WTC11 (cell line): ENCODE data around the gene PEX5. TPM values are rescaled to one million over a fixed set of nuclear protein-coding genes. Genes with fewer than 3 reads are reported as not detected.

Source experiments
- ATAC-seq: fragments of 200-7000 bp; cut with Tn5 transposase; 2 replicates; pipeline ENCODE4 v1.10.0; 2021; ENCODE audit warnings: mild to moderate bottlenecking, moderate library complexity
- Bru-seq: library from RNA; stranded (reverse); fragments of 400-500 nt; gene quantifications from one replicate; lab custom pipeline; 2021; lab: Mats Ljungman, UMichigan
- CTCF ChIA-PET: fragments of 300-600 bp; sonication (Branson Sonifier 250); formaldehyde crosslinking; loops from one replicate; lab custom pipeline; 2021; ENCODE audit warnings: antibody characterized with exemption; lab: Charles Lee
- POLR2A ChIA-PET: fragments of 350-600 bp; sonication (Branson Sonifier 250); formaldehyde crosslinking; loops from one replicate; lab custom pipeline; 2021; ENCODE audit warnings: antibody characterized with exemption; lab: Charles Lee
- DNase-seq: peaks from one replicate; pipeline ENCODE4 v3.0.0; 2021; ENCODE audit warnings: low spot score
- H3K27ac Mint-ChIP-seq: 2 replicates; pipeline ENCODE4 v1.8.0; 2021; ENCODE audit warnings: mixed read lengths
- H3K27me3 Mint-ChIP-seq: 2 replicates; pipeline ENCODE4 v1.8.0; 2021; ENCODE audit warnings: low read depth, mild to moderate bottlenecking, moderate library complexity, mixed read lengths
- H3K36me3 Mint-ChIP-seq: 2 replicates; pipeline ENCODE4 v1.8.0; 2021; ENCODE audit warnings: mixed read lengths
- H3K4me1 Mint-ChIP-seq: 2 replicates; pipeline ENCODE4 v1.8.0; 2022; ENCODE audit warnings: mixed read lengths
- H3K4me3 Mint-ChIP-seq: 2 replicates; pipeline ENCODE4 v1.8.0; 2021; ENCODE audit warnings: mild to moderate bottlenecking, moderate library complexity, mixed read lengths
- H3K9me3 Mint-ChIP-seq: 2 replicates; pipeline ENCODE4 v1.8.0; 2021; ENCODE audit warnings: mixed read lengths
- CBFB ChIP-seq: sonication (generic); formaldehyde crosslinking; IDR thresholded peaks from 2 replicates; pipeline ENCODE4 v1.8.1; 2022; ENCODE audit warnings: mild to moderate bottlenecking, low read depth, missing genetic modification reagents
- CREM ChIP-seq: sonication (generic); formaldehyde crosslinking; IDR thresholded peaks from 2 replicates; pipeline ENCODE4 v1.8.1; 2022; ENCODE audit warnings: mild to moderate bottlenecking, missing genetic modification reagents, moderate library complexity
- EMX1 ChIP-seq: fragments of 250-450 bp; sonication (Bioruptor Pico); IDR thresholded peaks from 2 replicates; pipeline ENCODE4 v1.8.0; 2021; ENCODE audit warnings: mild to moderate bottlenecking
- FOXP1 ChIP-seq: sonication (generic); formaldehyde crosslinking; IDR thresholded peaks from 2 replicates; pipeline ENCODE4 v1.8.0; 2022; ENCODE audit warnings: missing genetic modification reagents, mild to moderate bottlenecking, moderate library complexity, borderline replicate concordance
- NFE2L1 ChIP-seq: sonication (generic); formaldehyde crosslinking; IDR thresholded peaks from 2 replicates; pipeline ENCODE4 v1.8.1; 2023; ENCODE audit warnings: missing genetic modification reagents
- NFYB ChIP-seq: sonication (generic); formaldehyde crosslinking; conservative IDR thresholded peaks from 2 replicates; pipeline ENCODE4 v1.8.0; 2022; ENCODE audit warnings: low read depth, missing genetic modification reagents
- NR3C1 ChIP-seq: sonication (generic); formaldehyde crosslinking; conservative IDR thresholded peaks from 2 replicates; pipeline ENCODE4 v1.8.1; 2023; ENCODE audit warnings: low read depth, mild to moderate bottlenecking, missing genetic modification reagents
- OVOL2 ChIP-seq: fragments of 250-450 bp; sonication (Bioruptor Pico); IDR thresholded peaks from 2 replicates; pipeline ENCODE4 v1.9.0; 2021; ENCODE audit warnings: mild to moderate bottlenecking, borderline replicate concordance
- RELA ChIP-seq: sonication (generic); formaldehyde crosslinking; IDR thresholded peaks from 2 replicates; pipeline ENCODE4 v1.8.1; 2022; ENCODE audit warnings: missing genetic modification reagents, mild to moderate bottlenecking, borderline replicate concordance
- RORB ChIP-seq: fragments of 250-450 bp; sonication (Bioruptor Pico); IDR thresholded peaks from 2 replicates; pipeline ENCODE4 v1.9.0; 2021; ENCODE audit warnings: mild to moderate bottlenecking
- SP1 ChIP-seq: sonication (generic); formaldehyde crosslinking; conservative IDR thresholded peaks from 2 replicates; pipeline ENCODE4 v1.8.1; 2022; ENCODE audit warnings: missing genetic modification reagents
- ZNF121 ChIP-seq: sonication (generic); formaldehyde crosslinking; IDR thresholded peaks from 2 replicates; pipeline ENCODE4 v1.8.0; 2023; ENCODE audit warnings: missing genetic modification reagents
- ZNF138 ChIP-seq: sonication (generic); formaldehyde crosslinking; conservative IDR thresholded peaks from 2 replicates; pipeline ENCODE4 v1.8.1; 2022; ENCODE audit warnings: mild to moderate bottlenecking, moderate library complexity, missing genetic modification reagents
- long read RNA-seq, 3 experiments: library from RNA in 1 of 3; library from capped mRNA in 1 of 3; library from polyadenylated mRNA in 1 of 3; unstranded in 2 of 3; stranded (forward) in 1 of 3; transcript quantifications; one replicate each; pipeline ENCODE4 v2.0.0, GENCODE V29; 2021
- total RNA-seq: library from RNA; stranded (reverse); gene quantifications from 3 replicates; pipeline ENCODE4 v1.2.3, GENCODE V29; 2021
- TF ChIP-seq, protein P1 (sequence below): fragments of 250-450 bp; sonication (Bioruptor Pico); IDR thresholded peaks from 2 replicates; pipeline ENCODE4 v1.9.0; 2021; ENCODE audit warnings: moderate library complexity, mild to moderate bottlenecking, inconsistent platforms, borderline replicate concordance
- TF ChIP-seq, protein P2 (sequence below): sonication (generic); formaldehyde crosslinking; IDR thresholded peaks from 2 replicates; pipeline ENCODE4 v1.8.1; 2023; ENCODE audit warnings: mild to moderate bottlenecking, missing genetic modification reagents, moderate library complexity
- TF ChIP-seq, protein P3 (sequence below): sonication (generic); formaldehyde crosslinking; IDR thresholded peaks from 2 replicates; pipeline ENCODE4 v1.8.0; 2023; ENCODE audit warnings: mild to moderate bottlenecking, missing genetic modification reagents
- TF ChIP-seq, protein P4 (sequence below): sonication (generic); formaldehyde crosslinking; IDR thresholded peaks from 2 replicates; pipeline ENCODE4 v1.8.1; 2022; ENCODE audit warnings: missing genetic modification reagents, borderline replicate concordance
- TF ChIP-seq, protein P5 (sequence below): fragments of 250-450 bp; sonication (Bioruptor Pico); IDR thresholded peaks from 2 replicates; pipeline ENCODE4 v1.9.0; 2021; ENCODE audit warnings: mild to moderate bottlenecking
- TF ChIP-seq, protein P6 (sequence below): sonication (generic); formaldehyde crosslinking; IDR thresholded peaks from 2 replicates; pipeline ENCODE4 v1.8.1; 2023; ENCODE audit warnings: mild to moderate bottlenecking, missing genetic modification reagents
- TF ChIP-seq, protein P7 (sequence below): fragments of 250-450 bp; sonication (Bioruptor Pico); IDR thresholded peaks from 2 replicates; pipeline ENCODE4 v1.9.0; 2021; ENCODE audit warnings: mild to moderate bottlenecking

PEX5 gene
- total RNA-seq, result 61.4 to 68.9 TPM (median 63.4 TPM) in 3 replicates
- percentile 77 among the genes with signal in this experiment for Bru-seq, nascent RNA
- long read RNA-seq, experiment 1, transcript PEX5-201 (15 exons, 3,252 nt), result major isoform, 15 of 93 reads
- long read RNA-seq, experiment 1, transcript PEX5-205 (16 exons, 2,477 nt), result minor isoform, 14 of 93 reads
- long read RNA-seq, experiment 1, partial matches to known transcripts, result 15 of 93 reads
- long read RNA-seq, experiment 1, other reads (novel, unspliced or antisense), result 47 of 93 reads
- long read RNA-seq, experiment 2, transcript PEX5-201 (15 exons, 3,252 nt), result major isoform, 5 of 64 reads
- long read RNA-seq, experiment 2, partial matches to known transcripts, result 42 of 64 reads
- long read RNA-seq, experiment 2, other reads (novel, unspliced or antisense), result 13 of 64 reads
- long read RNA-seq, experiment 3, partial matches to known transcripts, result 4 of 15 reads
- long read RNA-seq, experiment 3, other reads (novel, unspliced or antisense), result 9 of 15 reads

DNA sequence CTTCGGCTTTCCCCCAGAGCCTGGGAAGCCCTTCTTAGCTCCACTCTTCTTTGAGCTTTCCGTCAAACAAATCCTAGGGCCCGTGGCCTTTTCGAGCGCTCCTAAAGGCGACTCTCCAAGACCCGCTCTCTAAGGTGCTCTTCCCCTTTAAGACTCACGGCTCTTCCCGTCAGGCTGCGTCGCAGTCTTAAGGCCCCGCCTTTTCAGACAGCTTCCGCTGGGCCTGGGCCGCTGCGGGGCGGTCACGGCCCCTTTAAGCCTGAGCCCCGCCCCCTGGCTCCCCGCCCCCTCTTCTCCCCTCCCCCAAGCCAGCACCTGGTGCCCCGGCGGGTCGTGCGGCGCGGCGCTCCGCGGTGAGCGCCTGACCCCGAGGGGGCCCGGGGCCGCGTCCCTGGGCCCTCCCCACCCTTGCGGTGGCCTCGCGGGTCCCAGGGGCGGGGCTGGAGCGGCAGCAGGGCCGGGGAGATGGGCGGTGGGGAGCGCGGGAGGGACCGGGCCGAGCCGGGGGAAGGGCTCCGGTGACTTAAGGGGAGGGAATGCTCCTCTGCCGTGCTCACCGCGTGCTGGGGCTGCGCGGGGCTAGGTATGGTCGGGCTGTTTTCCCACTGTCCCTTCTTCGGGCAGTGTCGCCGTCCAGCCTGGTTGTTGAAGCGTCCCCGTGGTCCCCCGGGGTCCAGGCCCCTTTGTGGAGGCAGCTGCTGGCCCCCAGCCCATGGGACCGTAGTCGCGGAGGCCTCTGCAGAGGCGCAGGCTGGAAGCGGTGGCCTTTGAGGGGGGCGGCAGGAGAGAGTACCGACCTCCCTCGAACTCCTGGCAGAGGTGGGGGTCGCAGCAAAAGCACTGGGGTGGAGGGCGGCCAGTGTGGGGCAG, at the start of gene PEX5:
PEX5 (plus strand) TSS at position 289 of the 870 bp plus-strand sequence. CDS start 692 bp downstream, outside the sequence.
- no peak within 1 kb of the TSS for H3K27ac Mint-ChIP-seq
- ChIA-PET CTCF (interaction anchor here (0.6 to 2.2 kb wide), 10 partner anchors 28 to 453 kb away, joined by 3 to 13 read pairs (median 5); partner anchors contain the start of genes C1RL, C1S and SPSB2), POLR2A (interaction anchor here (0.8 kb wide), 1 partner anchor 20 kb away, joined by 3 read pairs; no protein-coding TSS in a partner anchor)
- peaks cover 3% of the 10 kb centered on the region; the same call in 1 of the 2 replicates for H3K9me3 Mint-ChIP-seq
- peaks cover 29% of the 10 kb centered on the region for H3K4me1 Mint-ChIP-seq
- H3K4me3 Mint-ChIP-seq, result peak within 1 kb of the TSS; percentile 87
- DNase-seq (peak; percentile 87), ATAC-seq (peak; percentile 85)
- H3K36me3 Mint-ChIP-seq, result peaks cover 25% of the 10 kb centered on the region
- H3K27me3 Mint-ChIP-seq, result peaks cover 2% of the 10 kb centered on the region; the same call in 1 of the 2 replicates
- TF ChIP-seq ZNF121 (CRISPR knock-in tag) (no peak), RORB (CRISPR knock-in tag) (no peak), RELA (peak; percentile 74), NR3C1 (CRISPR knock-in tag) (no peak), NFYB (CRISPR knock-in tag) (0 out of 2 replicates have a peak, but pooled peaks have one; percentile 25), EMX1 (no peak), CREM (CRISPR knock-in tag) (no peak; the same call in 1 of the 2 replicates), CBFB (CRISPR knock-in tag) (no peak), FOXP1 (peak; percentile 57), NFE2L1 (no peak), OVOL2 (no peak), SP1 (CRISPR knock-in tag) (peak; percentile 91), ZNF138 (CRISPR knock-in tag) (no peak)
- TF ChIP-seq, protein P1, sequence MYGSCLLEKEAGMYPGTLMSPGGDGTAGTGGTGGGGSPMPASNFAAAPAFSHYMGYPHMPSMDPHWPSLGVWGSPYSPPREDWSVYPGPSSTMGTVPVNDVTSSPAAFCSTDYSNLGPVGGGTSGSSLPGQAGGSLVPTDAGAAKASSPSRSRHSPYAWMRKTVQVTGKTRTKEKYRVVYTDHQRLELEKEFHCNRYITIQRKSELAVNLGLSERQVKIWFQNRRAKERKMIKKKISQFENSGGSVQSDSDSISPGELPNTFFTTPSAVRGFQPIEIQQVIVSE (CRISPR knock-in tag), result no peak
- TF ChIP-seq, protein P2, sequence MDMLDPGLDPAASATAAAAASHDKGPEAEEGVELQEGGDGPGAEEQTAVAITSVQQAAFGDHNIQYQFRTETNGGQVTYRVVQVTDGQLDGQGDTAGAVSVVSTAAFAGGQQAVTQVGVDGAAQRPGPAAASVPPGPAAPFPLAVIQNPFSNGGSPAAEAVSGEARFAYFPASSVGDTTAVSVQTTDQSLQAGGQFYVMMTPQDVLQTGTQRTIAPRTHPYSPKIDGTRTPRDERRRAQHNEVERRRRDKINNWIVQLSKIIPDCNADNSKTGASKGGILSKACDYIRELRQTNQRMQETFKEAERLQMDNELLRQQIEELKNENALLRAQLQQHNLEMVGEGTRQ, result 0 out of 2 replicates have a peak, but pooled peaks have one; percentile 23
- TF ChIP-seq, protein P3, sequence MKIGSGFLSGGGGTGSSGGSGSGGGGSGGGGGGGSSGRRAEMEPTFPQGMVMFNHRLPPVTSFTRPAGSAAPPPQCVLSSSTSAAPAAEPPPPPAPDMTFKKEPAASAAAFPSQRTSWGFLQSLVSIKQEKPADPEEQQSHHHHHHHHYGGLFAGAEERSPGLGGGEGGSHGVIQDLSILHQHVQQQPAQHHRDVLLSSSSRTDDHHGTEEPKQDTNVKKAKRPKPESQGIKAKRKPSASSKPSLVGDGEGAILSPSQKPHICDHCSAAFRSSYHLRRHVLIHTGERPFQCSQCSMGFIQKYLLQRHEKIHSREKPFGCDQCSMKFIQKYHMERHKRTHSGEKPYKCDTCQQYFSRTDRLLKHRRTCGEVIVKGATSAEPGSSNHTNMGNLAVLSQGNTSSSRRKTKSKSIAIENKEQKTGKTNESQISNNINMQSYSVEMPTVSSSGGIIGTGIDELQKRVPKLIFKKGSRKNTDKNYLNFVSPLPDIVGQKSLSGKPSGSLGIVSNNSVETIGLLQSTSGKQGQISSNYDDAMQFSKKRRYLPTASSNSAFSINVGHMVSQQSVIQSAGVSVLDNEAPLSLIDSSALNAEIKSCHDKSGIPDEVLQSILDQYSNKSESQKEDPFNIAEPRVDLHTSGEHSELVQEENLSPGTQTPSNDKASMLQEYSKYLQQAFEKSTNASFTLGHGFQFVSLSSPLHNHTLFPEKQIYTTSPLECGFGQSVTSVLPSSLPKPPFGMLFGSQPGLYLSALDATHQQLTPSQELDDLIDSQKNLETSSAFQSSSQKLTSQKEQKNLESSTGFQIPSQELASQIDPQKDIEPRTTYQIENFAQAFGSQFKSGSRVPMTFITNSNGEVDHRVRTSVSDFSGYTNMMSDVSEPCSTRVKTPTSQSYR (CRISPR knock-in tag), result no peak
- TF ChIP-seq, protein P4, sequence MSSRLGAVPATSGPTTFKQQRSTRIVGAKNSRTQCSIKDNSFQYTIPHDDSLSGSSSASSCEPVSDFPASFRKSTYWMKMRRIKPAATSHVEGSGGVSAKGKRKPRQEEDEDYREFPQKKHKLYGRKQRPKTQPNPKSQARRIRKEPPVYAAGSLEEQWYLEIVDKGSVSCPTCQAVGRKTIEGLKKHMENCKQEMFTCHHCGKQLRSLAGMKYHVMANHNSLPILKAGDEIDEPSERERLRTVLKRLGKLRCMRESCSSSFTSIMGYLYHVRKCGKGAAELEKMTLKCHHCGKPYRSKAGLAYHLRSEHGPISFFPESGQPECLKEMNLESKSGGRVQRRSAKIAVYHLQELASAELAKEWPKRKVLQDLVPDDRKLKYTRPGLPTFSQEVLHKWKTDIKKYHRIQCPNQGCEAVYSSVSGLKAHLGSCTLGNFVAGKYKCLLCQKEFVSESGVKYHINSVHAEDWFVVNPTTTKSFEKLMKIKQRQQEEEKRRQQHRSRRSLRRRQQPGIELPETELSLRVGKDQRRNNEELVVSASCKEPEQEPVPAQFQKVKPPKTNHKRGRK (CRISPR knock-in tag), result no peak
- TF ChIP-seq, protein P5, sequence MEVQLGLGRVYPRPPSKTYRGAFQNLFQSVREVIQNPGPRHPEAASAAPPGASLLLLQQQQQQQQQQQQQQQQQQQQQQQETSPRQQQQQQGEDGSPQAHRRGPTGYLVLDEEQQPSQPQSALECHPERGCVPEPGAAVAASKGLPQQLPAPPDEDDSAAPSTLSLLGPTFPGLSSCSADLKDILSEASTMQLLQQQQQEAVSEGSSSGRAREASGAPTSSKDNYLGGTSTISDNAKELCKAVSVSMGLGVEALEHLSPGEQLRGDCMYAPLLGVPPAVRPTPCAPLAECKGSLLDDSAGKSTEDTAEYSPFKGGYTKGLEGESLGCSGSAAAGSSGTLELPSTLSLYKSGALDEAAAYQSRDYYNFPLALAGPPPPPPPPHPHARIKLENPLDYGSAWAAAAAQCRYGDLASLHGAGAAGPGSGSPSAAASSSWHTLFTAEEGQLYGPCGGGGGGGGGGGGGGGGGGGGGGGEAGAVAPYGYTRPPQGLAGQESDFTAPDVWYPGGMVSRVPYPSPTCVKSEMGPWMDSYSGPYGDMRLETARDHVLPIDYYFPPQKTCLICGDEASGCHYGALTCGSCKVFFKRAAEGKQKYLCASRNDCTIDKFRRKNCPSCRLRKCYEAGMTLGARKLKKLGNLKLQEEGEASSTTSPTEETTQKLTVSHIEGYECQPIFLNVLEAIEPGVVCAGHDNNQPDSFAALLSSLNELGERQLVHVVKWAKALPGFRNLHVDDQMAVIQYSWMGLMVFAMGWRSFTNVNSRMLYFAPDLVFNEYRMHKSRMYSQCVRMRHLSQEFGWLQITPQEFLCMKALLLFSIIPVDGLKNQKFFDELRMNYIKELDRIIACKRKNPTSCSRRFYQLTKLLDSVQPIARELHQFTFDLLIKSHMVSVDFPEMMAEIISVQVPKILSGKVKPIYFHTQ (CRISPR knock-in tag), result no peak
- TF ChIP-seq, protein P6, sequence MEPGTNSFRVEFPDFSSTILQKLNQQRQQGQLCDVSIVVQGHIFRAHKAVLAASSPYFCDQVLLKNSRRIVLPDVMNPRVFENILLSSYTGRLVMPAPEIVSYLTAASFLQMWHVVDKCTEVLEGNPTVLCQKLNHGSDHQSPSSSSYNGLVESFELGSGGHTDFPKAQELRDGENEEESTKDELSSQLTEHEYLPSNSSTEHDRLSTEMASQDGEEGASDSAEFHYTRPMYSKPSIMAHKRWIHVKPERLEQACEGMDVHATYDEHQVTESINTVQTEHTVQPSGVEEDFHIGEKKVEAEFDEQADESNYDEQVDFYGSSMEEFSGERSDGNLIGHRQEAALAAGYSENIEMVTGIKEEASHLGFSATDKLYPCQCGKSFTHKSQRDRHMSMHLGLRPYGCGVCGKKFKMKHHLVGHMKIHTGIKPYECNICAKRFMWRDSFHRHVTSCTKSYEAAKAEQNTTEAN (CRISPR knock-in tag), result no peak
- TF ChIP-seq, protein P7, sequence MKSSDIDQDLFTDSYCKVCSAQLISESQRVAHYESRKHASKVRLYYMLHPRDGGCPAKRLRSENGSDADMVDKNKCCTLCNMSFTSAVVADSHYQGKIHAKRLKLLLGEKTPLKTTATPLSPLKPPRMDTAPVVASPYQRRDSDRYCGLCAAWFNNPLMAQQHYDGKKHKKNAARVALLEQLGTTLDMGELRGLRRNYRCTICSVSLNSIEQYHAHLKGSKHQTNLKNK (CRISPR knock-in tag), result no peak
